ENCODE results near the gene ZCCHC7.
"Not testable (repeated sequence)": the region's sequence is repeated elsewhere in the genome, so short reads cannot be mapped to it uniquely, and the experiment has no call there.

Gene ZCCHC7

DNA sequence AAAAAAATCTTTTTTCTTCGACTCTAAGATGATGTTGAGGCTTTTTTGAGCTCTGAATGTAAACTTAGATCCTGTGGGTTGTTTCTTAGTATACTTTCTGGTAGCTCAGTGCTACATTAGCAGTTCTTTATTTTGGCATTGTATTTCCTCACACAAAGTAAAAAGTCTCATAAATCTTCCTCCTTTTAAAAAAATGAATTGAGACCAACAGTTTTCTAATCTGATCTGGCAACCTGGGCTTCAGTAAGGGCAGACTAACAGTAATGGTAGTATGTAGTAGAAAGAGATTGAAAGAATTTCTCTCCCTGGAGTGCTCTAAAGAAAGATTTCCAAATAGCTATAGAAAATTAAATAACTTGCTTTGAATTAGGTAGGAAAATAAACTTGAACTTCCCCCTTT is 31.4 kb downstream of the ZCCHC7 start:
- no peak for TF ChIP-seq ZFX (IDR thresholded peaks at IDR 0.05)
- TF ChIP-seq CTCF (conservative IDR thresholded peaks at IDR 0.05), result no peak
- no peak overlapping the region for H3K27ac ChIP-seq

GRCh38 chr9:37152365-37152764 is 32.0 kb downstream of the ZCCHC7 start:
- TF ChIP-seq ZFX (IDR thresholded peaks at IDR 0.05), result no peak
- no peak for TF ChIP-seq CTCF (conservative IDR thresholded peaks at IDR 0.05)

GRCh38 chr9:37155601-37156000 is 35.2 kb downstream of the ZCCHC7 start:
- TF ChIP-seq ZFX (IDR thresholded peaks at IDR 0.05) (no peak), CTCF (conservative IDR thresholded peaks at IDR 0.05) (no peak)
- no peak overlapping the region for H3K27ac ChIP-seq

More at GRCh38 chr9:37152365-37152764, 32.0 kb downstream of the ZCCHC7 start:
- H3K27ac ChIP-seq, result no peak overlapping the region

GRCh38 chr9:37156205-37156604 is 35.8 kb downstream of the ZCCHC7 start:
- H3K27ac ChIP-seq, result no peak overlapping the region
- TF ChIP-seq CTCF (conservative IDR thresholded peaks at IDR 0.05) (no peak), ZFX (IDR thresholded peaks at IDR 0.05) (no peak)

- H3K27ac ChIP-seq, result no peak overlapping the region
- TF ChIP-seq CTCF (conservative IDR thresholded peaks at IDR 0.05), result no peak
- no peak for TF ChIP-seq ZFX (IDR thresholded peaks at IDR 0.05)
Observed at GRCh38 chr9:37156781-37157356, 36.5 kb downstream of the ZCCHC7 start.

GRCh38 chr9:37157726-37158377 is 37.5 kb downstream of the ZCCHC7 start:
- no peak for TF ChIP-seq CTCF (conservative IDR thresholded peaks at IDR 0.05)
- no peak for TF ChIP-seq ZFX (IDR thresholded peaks at IDR 0.05)
- no peak overlapping the region for H3K27ac ChIP-seq

GRCh38 chr9:37163299-37163698 is 42.9 kb downstream of the ZCCHC7 start:
- TF ChIP-seq ZFX (IDR thresholded peaks at IDR 0.05), result no peak
- no peak for TF ChIP-seq CTCF (conservative IDR thresholded peaks at IDR 0.05)
- no peak overlapping the region for H3K27ac ChIP-seq

- H3K27ac ChIP-seq, result not testable (repeated sequence)
Observed at GRCh38 chr9:37164335-37164734, 44.0 kb downstream of the ZCCHC7 start.

All from C4-2B (cell line).